Measurements from ENCODE around the gene VCAN. TPM values are rescaled to one million over a fixed set of nuclear protein-coding genes. Genes with fewer than 3 reads are reported as not detected.

VCAN gene
- total RNA-seq, 1 donor from 2014 or later: 431 TPM

- no peak for FAIRE-seq
- TF ChIP-seq, protein P1, sequence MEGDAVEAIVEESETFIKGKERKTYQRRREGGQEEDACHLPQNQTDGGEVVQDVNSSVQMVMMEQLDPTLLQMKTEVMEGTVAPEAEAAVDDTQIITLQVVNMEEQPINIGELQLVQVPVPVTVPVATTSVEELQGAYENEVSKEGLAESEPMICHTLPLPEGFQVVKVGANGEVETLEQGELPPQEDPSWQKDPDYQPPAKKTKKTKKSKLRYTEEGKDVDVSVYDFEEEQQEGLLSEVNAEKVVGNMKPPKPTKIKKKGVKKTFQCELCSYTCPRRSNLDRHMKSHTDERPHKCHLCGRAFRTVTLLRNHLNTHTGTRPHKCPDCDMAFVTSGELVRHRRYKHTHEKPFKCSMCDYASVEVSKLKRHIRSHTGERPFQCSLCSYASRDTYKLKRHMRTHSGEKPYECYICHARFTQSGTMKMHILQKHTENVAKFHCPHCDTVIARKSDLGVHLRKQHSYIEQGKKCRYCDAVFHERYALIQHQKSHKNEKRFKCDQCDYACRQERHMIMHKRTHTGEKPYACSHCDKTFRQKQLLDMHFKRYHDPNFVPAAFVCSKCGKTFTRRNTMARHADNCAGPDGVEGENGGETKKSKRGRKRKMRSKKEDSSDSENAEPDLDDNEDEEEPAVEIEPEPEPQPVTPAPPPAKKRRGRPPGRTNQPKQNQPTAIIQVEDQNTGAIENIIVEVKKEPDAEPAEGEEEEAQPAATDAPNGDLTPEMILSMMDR (IDR thresholded peaks at IDR 0.05; ENCODE audit: insufficient read depth, low read depth, low read length): no peak
- TF ChIP-seq EZH2 (IDR thresholded peaks at IDR 0.05; ENCODE audit: insufficient read depth, low read length): no peak
- H3K36me3 Mint-ChIP-seq (ENCODE audit: low read depth, unreplicated experiment): peaks cover 34% of the 10 kb centered on the region
Measured at GRCh38 chr5:83524345-83524744, 52.8 kb downstream of the VCAN start.

DNA sequence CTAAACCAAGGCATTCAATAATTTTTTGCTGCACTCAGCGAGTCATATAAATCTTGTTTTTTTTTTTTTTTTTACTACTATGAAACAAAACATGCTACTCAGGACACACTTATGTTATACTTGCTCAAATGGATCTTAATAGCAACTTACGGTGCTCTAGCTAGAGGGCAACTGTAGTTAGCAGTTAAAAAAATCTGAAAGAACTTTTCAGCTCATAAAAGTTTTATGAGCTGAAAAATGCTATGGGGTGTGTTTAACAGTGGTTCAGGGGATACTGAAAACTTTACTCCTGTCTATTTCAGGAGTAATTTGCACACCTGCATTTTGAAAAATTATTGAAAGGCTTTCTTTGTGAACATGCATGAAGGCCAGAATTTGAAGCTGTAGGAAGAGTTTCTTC is 53.4 kb downstream of the VCAN start:
- Mint-ChIP-seq H3K9me3 (ENCODE audit: unreplicated experiment) (no peaks in the 10 kb centered on the region), H3K27ac (ENCODE audit: unreplicated experiment) (no peak overlapping the region), H3K36me3 (ENCODE audit: low read depth, unreplicated experiment) (peaks cover 32% of the 10 kb centered on the region), H3K4me3 (ENCODE audit: unreplicated experiment) (no peak overlapping the region), H3K4me1 (ENCODE audit: low read depth, unreplicated experiment) (peaks cover 7% of the 10 kb centered on the region), H3K27me3 (ENCODE audit: low read depth, unreplicated experiment) (no peaks in the 10 kb centered on the region)
- TF ChIP-seq, protein P1 (IDR thresholded peaks at IDR 0.05; ENCODE audit: insufficient read depth, low read depth, low read length): no peak
- no peak for TF ChIP-seq EZH2 (IDR thresholded peaks at IDR 0.05; ENCODE audit: insufficient read depth, low read length)
- no peak overlapping the region for H3K4me3 ChIP-seq (ENCODE audit: insufficient read depth, low read depth, low read length)
- peaks cover 38% of the 10 kb centered on the region for H3K79me2 ChIP-seq (ENCODE audit: insufficient read depth, low read length)
- no peak overlapping the region for H3K9ac ChIP-seq (ENCODE audit: low read length)
- FAIRE-seq (no peak), DNase-seq (ENCODE audit: low read depth) (no peak)
- peaks cover 47% of the 10 kb centered on the region for H4K20me1 ChIP-seq (ENCODE audit: insufficient read depth, low read length)
- no peak overlapping the region for H2AFZ ChIP-seq (ENCODE audit: low read depth, low read length)
- no peaks in the 10 kb centered on the region for H3K9me3 ChIP-seq (ENCODE audit: insufficient read depth, low read depth, low read length)
- H3K4me2 ChIP-seq (ENCODE audit: low read length): no peak overlapping the region
- peaks cover 8% of the 10 kb centered on the region for H3K4me1 ChIP-seq (ENCODE audit: insufficient read depth, low read length)
- no peak overlapping the region for H3K27ac ChIP-seq (ENCODE audit: low read depth, low read length)
- H3K27me3 ChIP-seq (ENCODE audit: insufficient read depth, low read length): no peaks in the 10 kb centered on the region
- peaks cover 64% of the 10 kb centered on the region for H3K36me3 ChIP-seq (ENCODE audit: insufficient read depth, low read length)

More at GRCh38 chr5:83524345-83524744, 52.8 kb downstream of the VCAN start:
- no peak overlapping the region for H3K4me3 Mint-ChIP-seq (ENCODE audit: unreplicated experiment)
- H3K36me3 ChIP-seq (ENCODE audit: insufficient read depth, low read length): peaks cover 71% of the 10 kb centered on the region
- DNase-seq (ENCODE audit: low read depth): no peak
- H3K27ac Mint-ChIP-seq (ENCODE audit: unreplicated experiment): no peak overlapping the region
- peaks cover 52% of the 10 kb centered on the region for H4K20me1 ChIP-seq (ENCODE audit: insufficient read depth, low read length)
- H3K4me1 Mint-ChIP-seq (ENCODE audit: low read depth, unreplicated experiment): peaks cover 7% of the 10 kb centered on the region
- H3K4me2 ChIP-seq (ENCODE audit: low read length): no peak overlapping the region
- H3K4me1 ChIP-seq (ENCODE audit: insufficient read depth, low read length): peaks cover 8% of the 10 kb centered on the region
- no peaks in the 10 kb centered on the region for H3K27me3 Mint-ChIP-seq (ENCODE audit: low read depth, unreplicated experiment)
- no peaks in the 10 kb centered on the region for H3K9me3 ChIP-seq (ENCODE audit: insufficient read depth, low read depth, low read length)
- no peak overlapping the region for H3K4me3 ChIP-seq (ENCODE audit: insufficient read depth, low read depth, low read length)
- no peak overlapping the region for H3K9ac ChIP-seq (ENCODE audit: low read length)
- H3K27ac ChIP-seq (ENCODE audit: low read depth, low read length): no peak overlapping the region
- H2AFZ ChIP-seq (ENCODE audit: low read depth, low read length): no peak overlapping the region
- no peaks in the 10 kb centered on the region for H3K27me3 ChIP-seq (ENCODE audit: insufficient read depth, low read length)
- H3K79me2 ChIP-seq (ENCODE audit: insufficient read depth, low read length): peaks cover 40% of the 10 kb centered on the region
- H3K9me3 Mint-ChIP-seq (ENCODE audit: unreplicated experiment): no peaks in the 10 kb centered on the region

DNA sequence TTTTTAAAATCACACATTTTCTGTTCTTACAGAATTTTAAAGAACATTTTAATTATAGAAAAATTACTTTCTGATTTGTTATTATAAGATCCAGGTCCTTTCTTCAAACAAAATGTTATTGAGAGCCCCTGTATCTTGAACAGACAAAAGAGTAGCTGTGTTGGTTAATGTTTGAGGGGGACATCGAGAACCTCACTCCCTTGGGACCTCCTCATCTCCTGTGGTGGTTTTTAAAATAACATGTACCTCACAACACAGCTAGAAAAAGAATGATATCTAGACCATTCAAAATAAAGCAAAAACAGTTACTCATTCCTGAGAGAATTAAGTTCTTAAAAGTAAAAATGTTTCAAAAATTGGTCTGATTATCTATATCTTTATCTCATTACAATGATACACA is 54.7 kb downstream of the VCAN start:
- peaks cover 61% of the 10 kb centered on the region for H3K36me3 ChIP-seq (ENCODE audit: insufficient read depth, low read length)
- peaks cover 8% of the 10 kb centered on the region for H3K4me1 ChIP-seq (ENCODE audit: insufficient read depth, low read length)
- FAIRE-seq: no peak
- no peak for DNase-seq (ENCODE audit: low read depth)
- H3K4me3 ChIP-seq (ENCODE audit: insufficient read depth, low read depth, low read length): no peak overlapping the region
- no peaks in the 10 kb centered on the region for H3K9me3 ChIP-seq (ENCODE audit: insufficient read depth, low read depth, low read length)
- H3K9me3 Mint-ChIP-seq (ENCODE audit: unreplicated experiment): no peaks in the 10 kb centered on the region
- no peaks in the 10 kb centered on the region for H3K27me3 ChIP-seq (ENCODE audit: insufficient read depth, low read length)
- no peak overlapping the region for H3K4me2 ChIP-seq (ENCODE audit: low read length)
- H3K36me3 Mint-ChIP-seq (ENCODE audit: low read depth, unreplicated experiment): peaks cover 22% of the 10 kb centered on the region
- no peak overlapping the region for H3K9ac ChIP-seq (ENCODE audit: low read length)
- no peak overlapping the region for H3K4me3 Mint-ChIP-seq (ENCODE audit: unreplicated experiment)
- no peaks in the 10 kb centered on the region for H3K27me3 Mint-ChIP-seq (ENCODE audit: low read depth, unreplicated experiment)
- peaks cover 7% of the 10 kb centered on the region for H3K4me1 Mint-ChIP-seq (ENCODE audit: low read depth, unreplicated experiment)
- TF ChIP-seq, protein P1 (IDR thresholded peaks at IDR 0.05; ENCODE audit: insufficient read depth, low read depth, low read length): no peak
- no peak for TF ChIP-seq EZH2 (IDR thresholded peaks at IDR 0.05; ENCODE audit: insufficient read depth, low read length)
- no peak overlapping the region for H3K27ac Mint-ChIP-seq (ENCODE audit: unreplicated experiment)
- H3K27ac ChIP-seq (ENCODE audit: low read depth, low read length): no peak overlapping the region
- no peak overlapping the region for H2AFZ ChIP-seq (ENCODE audit: low read depth, low read length)
- peaks cover 29% of the 10 kb centered on the region for H3K79me2 ChIP-seq (ENCODE audit: insufficient read depth, low read length)
- H4K20me1 ChIP-seq (ENCODE audit: insufficient read depth, low read length): peaks cover 37% of the 10 kb centered on the region

Data from astrocyte (in vitro differentiated cells and primary cell).